ENCODE results near the gene TBRG1. TPM values are rescaled to one million over a fixed set of nuclear protein-coding genes. Genes with fewer than 3 reads are reported as not detected.

The TBRG1 gene
- total RNA-seq, 1 donor: 40.2 TPM

DNA sequence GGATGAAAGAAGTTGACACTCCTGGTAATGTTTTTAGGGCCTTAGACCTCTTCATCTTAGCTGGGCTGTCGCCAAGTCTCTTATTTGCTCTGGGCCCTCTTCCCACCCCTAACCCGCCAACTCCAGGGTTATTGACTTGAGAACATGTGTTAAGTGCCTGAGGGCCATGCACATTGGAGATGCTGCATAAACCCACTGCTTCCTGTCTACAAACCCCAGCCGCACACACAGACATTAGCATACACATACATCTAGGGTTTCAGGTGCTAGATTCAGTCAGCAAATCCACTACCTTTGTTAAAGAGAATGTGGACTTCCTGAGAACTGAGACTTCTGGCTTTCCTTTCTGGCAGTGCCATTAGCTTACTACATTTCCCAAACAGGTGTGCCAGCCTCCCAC is 10.6 kb upstream of the TBRG1 start:
- TF ChIP-seq, protein P1, sequence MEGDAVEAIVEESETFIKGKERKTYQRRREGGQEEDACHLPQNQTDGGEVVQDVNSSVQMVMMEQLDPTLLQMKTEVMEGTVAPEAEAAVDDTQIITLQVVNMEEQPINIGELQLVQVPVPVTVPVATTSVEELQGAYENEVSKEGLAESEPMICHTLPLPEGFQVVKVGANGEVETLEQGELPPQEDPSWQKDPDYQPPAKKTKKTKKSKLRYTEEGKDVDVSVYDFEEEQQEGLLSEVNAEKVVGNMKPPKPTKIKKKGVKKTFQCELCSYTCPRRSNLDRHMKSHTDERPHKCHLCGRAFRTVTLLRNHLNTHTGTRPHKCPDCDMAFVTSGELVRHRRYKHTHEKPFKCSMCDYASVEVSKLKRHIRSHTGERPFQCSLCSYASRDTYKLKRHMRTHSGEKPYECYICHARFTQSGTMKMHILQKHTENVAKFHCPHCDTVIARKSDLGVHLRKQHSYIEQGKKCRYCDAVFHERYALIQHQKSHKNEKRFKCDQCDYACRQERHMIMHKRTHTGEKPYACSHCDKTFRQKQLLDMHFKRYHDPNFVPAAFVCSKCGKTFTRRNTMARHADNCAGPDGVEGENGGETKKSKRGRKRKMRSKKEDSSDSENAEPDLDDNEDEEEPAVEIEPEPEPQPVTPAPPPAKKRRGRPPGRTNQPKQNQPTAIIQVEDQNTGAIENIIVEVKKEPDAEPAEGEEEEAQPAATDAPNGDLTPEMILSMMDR (IDR thresholded peaks at IDR 0.05; ENCODE audit: extremely low read depth, low read depth, low read length): no peak
- no peak overlapping the region for H3K4me3 ChIP-seq (ENCODE audit: insufficient read depth, low read length)
- DNase-seq (ENCODE audit: insufficient read length, low spot score, missing footprints): peak; percentile 31
- no peaks in the 10 kb centered on the region for H3K4me1 ChIP-seq (ENCODE audit: insufficient read depth, low read length)
- H3K27ac ChIP-seq (ENCODE audit: low read depth, low read length): no peak overlapping the region
- H2AFZ ChIP-seq (ENCODE audit: low read length): no peak overlapping the region
- no peaks in the 10 kb centered on the region for H4K20me1 ChIP-seq (ENCODE audit: insufficient read depth, low read length)
- no peaks in the 10 kb centered on the region for H3K36me3 ChIP-seq (ENCODE audit: insufficient read depth, low read length)
- H3K9me3 ChIP-seq (ENCODE audit: low read depth, low read length): no peaks in the 10 kb centered on the region
- no peak overlapping the region for H3K4me2 ChIP-seq (ENCODE audit: insufficient read depth, low read length)
- no peaks in the 10 kb centered on the region for H3K27me3 ChIP-seq (ENCODE audit: insufficient read depth, low read length)
- H3K79me2 ChIP-seq (ENCODE audit: insufficient read depth, low read length): no peaks in the 10 kb centered on the region

DNA sequence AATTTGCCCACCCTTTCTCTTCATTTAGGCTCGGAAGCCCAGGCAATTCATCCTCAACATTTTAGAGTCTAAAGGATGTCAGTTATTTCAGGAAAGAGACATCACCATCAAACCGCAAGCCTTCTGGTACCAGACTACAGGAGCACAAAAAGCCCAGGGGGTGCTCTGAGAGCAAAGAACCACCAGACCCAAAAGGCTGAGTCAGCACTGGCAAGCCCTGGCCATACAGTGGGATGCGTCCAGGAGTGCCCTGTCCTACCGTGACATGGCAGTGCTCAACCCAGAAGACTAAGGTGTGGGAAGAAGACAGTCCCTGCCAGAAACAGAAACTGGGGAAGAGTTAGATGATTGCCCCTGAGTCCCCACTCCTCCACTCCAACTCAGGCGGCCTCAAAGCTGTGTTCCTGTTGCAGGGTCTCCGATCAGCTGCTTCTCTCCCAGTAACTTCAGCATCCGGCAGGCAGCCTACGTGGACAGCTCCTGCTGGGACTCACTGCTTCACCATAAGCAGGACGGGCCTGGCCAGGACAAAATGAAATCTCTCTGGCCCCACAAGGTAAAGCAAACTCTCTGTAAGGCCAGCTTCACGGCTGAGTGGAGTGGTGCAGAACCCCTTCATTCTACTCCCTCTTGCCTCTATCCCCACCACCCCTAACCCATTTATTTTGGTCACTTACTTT is 10.0 kb upstream of the TBRG1 start:
- H3K79me2 ChIP-seq (ENCODE audit: insufficient read depth, low read length): no peaks in the 10 kb centered on the region
- no peaks in the 10 kb centered on the region for H3K4me1 ChIP-seq (ENCODE audit: insufficient read depth, low read length)
- H3K4me3 ChIP-seq (ENCODE audit: insufficient read depth, low read length): no peak overlapping the region
- H2AFZ ChIP-seq (ENCODE audit: low read length): no peak overlapping the region
- H3K27ac ChIP-seq (ENCODE audit: low read depth, low read length): no peak overlapping the region
- H3K9me3 ChIP-seq (ENCODE audit: low read depth, low read length): no peaks in the 10 kb centered on the region
- H3K36me3 ChIP-seq (ENCODE audit: insufficient read depth, low read length): no peaks in the 10 kb centered on the region
- TF ChIP-seq, protein P1 (IDR thresholded peaks at IDR 0.05; ENCODE audit: extremely low read depth, low read depth, low read length): no peak
- no peaks in the 10 kb centered on the region for H3K27me3 ChIP-seq (ENCODE audit: insufficient read depth, low read length)
- H4K20me1 ChIP-seq (ENCODE audit: insufficient read depth, low read length): no peaks in the 10 kb centered on the region
- DNase-seq (ENCODE audit: insufficient read length, low spot score, missing footprints): peak; percentile 86
- no peak overlapping the region for H3K4me2 ChIP-seq (ENCODE audit: insufficient read depth, low read length)

DNA sequence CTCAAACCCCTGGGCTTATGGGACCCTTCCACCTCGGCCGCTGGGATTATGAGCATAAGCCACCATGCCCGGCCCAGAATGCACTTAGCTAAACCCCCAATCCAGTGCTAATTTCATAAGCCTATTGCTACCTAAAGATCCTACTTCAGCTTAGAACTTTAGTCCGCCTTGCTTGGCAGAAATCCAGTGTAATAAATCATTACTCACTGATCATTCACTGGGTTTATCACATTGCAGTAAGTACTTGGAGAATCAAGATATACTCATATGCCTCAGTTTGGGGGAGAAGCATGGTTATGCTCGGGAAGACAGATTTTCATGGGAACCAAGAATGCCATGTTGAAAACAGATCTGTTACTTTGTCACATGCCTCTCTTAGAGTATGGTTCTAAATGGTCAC is 3.8 kb upstream of the TBRG1 start:
- no peak for DNase-seq (ENCODE audit: insufficient read length, low spot score, missing footprints)

DNA sequence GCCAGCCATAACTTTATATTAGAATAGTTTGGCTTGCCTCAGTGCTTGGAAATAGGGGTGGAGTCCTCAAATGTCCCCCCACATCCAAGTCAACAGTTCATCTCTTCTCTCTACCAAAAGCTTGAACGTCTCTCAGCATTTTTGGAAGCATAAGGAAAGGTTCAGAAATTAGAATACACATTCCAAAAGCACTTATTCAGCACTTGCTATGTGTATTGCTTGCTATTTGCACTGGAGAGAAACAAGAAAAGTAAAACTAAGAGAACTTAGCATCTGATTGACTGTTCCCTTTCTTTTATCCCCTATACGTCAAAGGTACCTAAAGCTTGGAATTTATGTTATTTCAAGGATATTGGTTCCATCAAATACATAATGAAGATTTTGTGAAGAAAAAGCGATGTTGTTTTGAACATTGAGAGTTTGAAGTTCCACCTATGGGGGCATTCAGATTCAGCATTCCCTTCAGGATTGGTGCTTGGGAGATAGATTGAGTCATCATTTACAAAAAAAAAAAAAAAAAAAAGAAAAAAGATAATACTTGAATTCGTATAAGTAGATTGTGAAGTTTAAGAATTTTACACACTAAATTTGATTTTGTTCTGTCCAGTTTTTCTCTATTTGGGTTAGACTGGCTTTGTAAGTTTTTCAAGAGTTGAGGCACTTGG is 1.3 kb downstream of the TBRG1 start:
- peak overlapping the region; percentile 88 for H3K4me3 ChIP-seq (ENCODE audit: insufficient read depth, low read length)
- H3K79me2 ChIP-seq (ENCODE audit: insufficient read depth, low read length): peaks cover 46% of the 10 kb centered on the region
- DNase-seq (ENCODE audit: insufficient read length, low spot score, missing footprints): peak; percentile 81
- H3K27ac ChIP-seq (ENCODE audit: low read depth, low read length): peak overlapping the region; percentile 90
- peaks cover 39% of the 10 kb centered on the region for H3K36me3 ChIP-seq (ENCODE audit: insufficient read depth, low read length)
- no peaks in the 10 kb centered on the region for H3K9me3 ChIP-seq (ENCODE audit: low read depth, low read length)
- peaks cover 18% of the 10 kb centered on the region for H3K4me1 ChIP-seq (ENCODE audit: insufficient read depth, low read length)
- TF ChIP-seq, protein P1 (IDR thresholded peaks at IDR 0.05; ENCODE audit: extremely low read depth, low read depth, low read length): no peak
- H2AFZ ChIP-seq (ENCODE audit: low read length): no peak overlapping the region
- peak overlapping the region; percentile 96 for H3K4me2 ChIP-seq (ENCODE audit: insufficient read depth, low read length)
- H4K20me1 ChIP-seq (ENCODE audit: insufficient read depth, low read length): peaks cover 21% of the 10 kb centered on the region
- H3K27me3 ChIP-seq (ENCODE audit: insufficient read depth, low read length): peaks cover 11% of the 10 kb centered on the region

More for the DNA sequence above, 3.8 kb upstream of the TBRG1 start:
- Histone ChIP-seq H3K79me2 (ENCODE audit: insufficient read depth, low read length) (peaks cover 11% of the 10 kb centered on the region), H3K4me2 (ENCODE audit: insufficient read depth, low read length) (no peak overlapping the region), H2AFZ (ENCODE audit: low read length) (no peak overlapping the region), H3K27me3 (ENCODE audit: insufficient read depth, low read length) (peaks cover 11% of the 10 kb centered on the region), H3K9me3 (ENCODE audit: low read depth, low read length) (no peaks in the 10 kb centered on the region), H3K4me3 (ENCODE audit: insufficient read depth, low read length) (no peak overlapping the region), H3K27ac (ENCODE audit: low read depth, low read length) (no peak overlapping the region), H3K36me3 (ENCODE audit: insufficient read depth, low read length) (no peaks in the 10 kb centered on the region), H4K20me1 (ENCODE audit: insufficient read depth, low read length) (peaks cover under 1% of the 10 kb centered on the region), H3K4me1 (ENCODE audit: insufficient read depth, low read length) (peaks cover 11% of the 10 kb centered on the region)
- TF ChIP-seq, protein P1 (IDR thresholded peaks at IDR 0.05; ENCODE audit: extremely low read depth, low read depth, low read length): no peak
